ENCODE measurements around the gene COLEC12.

The COLEC12 gene

GRCh38 chr18:267380-267687 is 233.2 kb downstream of the COLEC12 start:
- no peak for DNase-seq
